Putamen (tissue), 1 donor: ENCODE data around the gene TBKBP1.
"Not testable (repeated sequence)": the region's sequence is repeated elsewhere in the genome, so short reads cannot be mapped to it uniquely, and the experiment has no call there.

Source experiments
- DNase-seq: peaks from one replicate; pipeline ENCODE4 v3.0.0-alpha.2; 2016; ENCODE audit warnings: low spot score

Gene TBKBP1

DNA sequence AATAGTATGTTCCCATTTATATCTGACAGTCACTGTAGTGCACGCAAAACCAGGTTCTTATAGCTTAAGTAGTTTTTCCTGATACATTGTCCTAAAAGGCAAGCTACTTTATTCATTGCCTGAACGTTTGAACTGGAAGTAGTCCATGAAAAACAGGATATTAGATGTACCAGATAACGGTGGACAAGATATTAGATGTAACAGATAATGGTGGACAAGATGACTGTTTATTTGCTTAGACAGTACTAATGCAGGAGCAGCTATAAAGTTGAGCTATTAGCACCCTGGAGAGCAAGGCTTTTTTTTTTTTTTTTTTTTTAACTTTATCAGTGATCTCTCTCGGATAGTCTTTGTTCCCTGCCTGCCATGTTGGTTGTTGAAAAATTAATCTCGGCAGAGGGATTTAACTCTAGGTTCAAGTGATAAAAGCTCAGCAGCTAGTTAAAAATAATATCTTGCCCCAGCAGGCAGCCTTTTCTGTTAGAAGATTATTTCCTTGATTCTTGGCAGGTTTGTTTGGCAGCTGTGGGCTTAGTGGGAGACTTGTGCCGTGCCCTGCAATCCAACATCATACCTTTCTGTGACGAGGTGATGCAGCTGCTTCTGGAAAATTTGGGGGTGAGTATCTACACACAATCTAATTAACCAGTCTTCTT lies 17.3 kb upstream of the TBKBP1 start:
- DNase-seq = no peak

DNA sequence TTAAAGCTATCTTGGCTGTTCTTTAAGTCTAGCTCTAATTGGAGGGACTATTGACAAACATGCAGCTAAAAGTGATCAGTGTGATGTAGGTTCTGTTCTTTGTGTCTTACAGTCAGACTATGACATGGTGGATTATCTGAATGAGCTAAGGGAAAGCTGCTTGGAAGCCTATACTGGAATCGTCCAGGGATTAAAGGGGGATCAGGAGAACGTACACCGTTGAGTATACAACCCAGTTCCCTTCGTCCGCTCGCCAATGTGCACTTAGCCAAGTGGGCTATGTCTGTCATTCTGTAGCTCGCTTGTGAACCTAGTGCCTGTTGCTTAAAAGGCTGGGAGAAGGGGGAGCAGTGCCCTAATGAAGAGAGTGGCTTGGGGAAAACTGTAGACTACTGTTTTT lies 15.8 kb upstream of the TBKBP1 start:
- no peak for DNase-seq

- DNase-seq = no peak
Measured at GRCh38 chr17:47682138-47682537, 11.8 kb upstream of the TBKBP1 start.

DNA sequence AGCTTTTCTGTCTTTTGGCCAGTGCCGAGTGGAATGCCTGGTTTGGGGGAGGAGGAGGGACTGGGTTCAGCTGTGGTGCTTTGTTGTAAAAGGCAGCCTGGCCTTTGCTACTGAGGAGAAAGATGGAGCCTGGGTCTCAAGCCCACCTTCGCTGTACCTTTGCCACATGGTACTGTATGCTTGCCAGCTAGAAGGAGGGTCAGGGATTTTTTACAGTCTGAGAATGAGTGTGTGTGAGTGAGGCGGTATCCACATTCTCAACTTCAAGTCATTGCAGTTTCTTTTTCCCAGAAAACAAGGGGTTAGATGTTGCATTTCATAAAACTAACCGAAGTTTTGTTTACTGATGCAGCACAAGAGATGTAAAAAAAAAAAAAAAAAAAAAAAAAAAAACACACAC lies 11.2 kb upstream of the TBKBP1 start:
- DNase-seq = not testable (repeated sequence)

- DNase-seq = no peak
Measured at GRCh38 chr17:47684025-47684424, 9.9 kb upstream of the TBKBP1 start.

DNA sequence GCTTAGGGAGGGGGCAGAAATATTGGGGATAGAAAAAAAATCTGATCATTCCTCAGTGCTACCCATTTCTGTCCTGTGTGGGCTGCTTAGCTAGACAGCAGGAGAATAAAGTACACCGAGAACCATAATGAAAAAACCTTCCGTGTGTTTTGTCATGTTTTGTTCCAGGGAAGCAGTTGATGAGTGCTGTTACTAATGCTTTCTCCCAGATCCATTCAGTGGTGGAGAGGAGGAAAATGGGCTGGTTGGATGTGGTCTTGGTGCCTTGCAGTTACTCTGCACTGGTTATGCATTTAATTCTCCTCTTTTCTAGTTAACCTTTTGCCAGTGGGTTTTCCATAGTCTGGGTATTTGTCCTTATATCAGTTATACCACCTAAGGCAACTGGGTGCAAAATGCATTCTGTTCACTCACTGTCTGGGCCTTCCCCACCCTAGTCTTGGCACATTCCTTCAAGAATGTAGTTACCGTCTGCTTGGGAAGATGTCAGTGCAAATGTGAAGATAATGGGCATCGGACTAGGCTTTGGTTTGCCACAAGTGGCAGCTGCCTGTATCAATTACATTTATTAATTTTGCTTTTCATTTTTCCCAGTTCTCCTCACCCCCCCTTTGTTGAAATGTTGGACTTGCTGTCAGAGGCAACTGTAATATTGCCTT lies 9.3 kb upstream of the TBKBP1 start:
- DNase-seq = no peak

- DNase-seq = no peak
Measured at GRCh38 chr17:47685556-47686275, 8.2 kb upstream of the TBKBP1 start.

GRCh38 chr17:47686276-47686635 lies 7.7 kb upstream of the TBKBP1 start:
- no peak for DNase-seq

DNA sequence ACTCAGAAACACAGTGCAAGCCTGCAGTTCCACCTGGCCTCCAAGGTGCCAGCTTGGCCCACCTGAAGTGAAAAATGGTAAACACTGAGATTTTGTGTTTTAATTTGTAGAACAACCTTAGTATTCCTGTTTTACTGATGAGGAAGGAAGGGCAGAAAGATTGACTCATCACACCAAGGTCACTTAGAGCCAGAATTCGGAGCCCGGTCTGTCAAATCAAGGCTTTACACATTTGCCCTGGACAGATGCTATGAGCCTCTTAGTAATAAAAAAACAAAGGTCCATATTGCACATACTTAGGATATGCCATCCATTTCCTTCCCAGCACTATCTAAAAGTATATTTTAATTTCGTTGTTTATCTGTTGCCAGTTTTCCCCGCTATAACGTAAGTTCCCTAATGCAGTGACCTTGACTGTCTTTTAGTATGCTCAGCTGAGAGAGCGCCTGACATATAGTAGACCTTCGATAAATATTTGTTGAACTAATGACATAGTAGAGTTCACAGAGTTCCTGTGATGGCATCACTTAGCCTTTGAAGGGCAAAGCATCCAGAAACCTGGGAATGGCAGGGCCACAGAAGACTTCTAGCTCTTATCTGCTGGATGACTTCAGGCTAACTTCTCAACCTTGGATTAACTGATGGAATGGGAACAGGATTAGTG lies 7.2 kb upstream of the TBKBP1 start:
- DNase-seq = no peak

DNA sequence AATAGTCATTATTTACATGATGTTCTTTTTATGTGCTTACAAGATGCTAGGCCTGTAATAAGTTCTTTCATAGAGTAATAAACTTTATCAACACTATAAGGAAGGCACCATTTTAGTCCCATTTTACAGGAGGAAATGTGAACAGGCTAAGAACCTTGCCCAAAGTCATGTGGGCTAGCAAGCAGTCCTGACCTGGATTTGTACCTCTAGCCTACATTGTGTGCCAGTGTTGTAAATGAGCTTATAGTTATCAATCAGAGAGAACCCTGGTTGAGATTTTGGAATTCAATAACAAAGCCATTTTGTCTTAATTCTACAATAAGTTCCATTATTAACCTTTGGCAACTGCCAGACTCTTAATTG lies 6.7 kb upstream of the TBKBP1 start:
- DNase-seq = no peak

GRCh38 chr17:47687748-47688147 lies 6.2 kb upstream of the TBKBP1 start:
- DNase-seq = no peak

GRCh38 chr17:47690121-47690520 lies 3.8 kb upstream of the TBKBP1 start:
- no peak for DNase-seq

GRCh38 chr17:47692137-47692894 lies 1.6 kb upstream of the TBKBP1 start:
- no peak for DNase-seq

GRCh38 chr17:47692895-47693730 lies 848 bp upstream of the TBKBP1 start:
- no peak for DNase-seq

GRCh38 chr17:47694581-47695428 lies 844 bp downstream of the TBKBP1 start:
- DNase-seq = peak; percentile 63

DNA sequence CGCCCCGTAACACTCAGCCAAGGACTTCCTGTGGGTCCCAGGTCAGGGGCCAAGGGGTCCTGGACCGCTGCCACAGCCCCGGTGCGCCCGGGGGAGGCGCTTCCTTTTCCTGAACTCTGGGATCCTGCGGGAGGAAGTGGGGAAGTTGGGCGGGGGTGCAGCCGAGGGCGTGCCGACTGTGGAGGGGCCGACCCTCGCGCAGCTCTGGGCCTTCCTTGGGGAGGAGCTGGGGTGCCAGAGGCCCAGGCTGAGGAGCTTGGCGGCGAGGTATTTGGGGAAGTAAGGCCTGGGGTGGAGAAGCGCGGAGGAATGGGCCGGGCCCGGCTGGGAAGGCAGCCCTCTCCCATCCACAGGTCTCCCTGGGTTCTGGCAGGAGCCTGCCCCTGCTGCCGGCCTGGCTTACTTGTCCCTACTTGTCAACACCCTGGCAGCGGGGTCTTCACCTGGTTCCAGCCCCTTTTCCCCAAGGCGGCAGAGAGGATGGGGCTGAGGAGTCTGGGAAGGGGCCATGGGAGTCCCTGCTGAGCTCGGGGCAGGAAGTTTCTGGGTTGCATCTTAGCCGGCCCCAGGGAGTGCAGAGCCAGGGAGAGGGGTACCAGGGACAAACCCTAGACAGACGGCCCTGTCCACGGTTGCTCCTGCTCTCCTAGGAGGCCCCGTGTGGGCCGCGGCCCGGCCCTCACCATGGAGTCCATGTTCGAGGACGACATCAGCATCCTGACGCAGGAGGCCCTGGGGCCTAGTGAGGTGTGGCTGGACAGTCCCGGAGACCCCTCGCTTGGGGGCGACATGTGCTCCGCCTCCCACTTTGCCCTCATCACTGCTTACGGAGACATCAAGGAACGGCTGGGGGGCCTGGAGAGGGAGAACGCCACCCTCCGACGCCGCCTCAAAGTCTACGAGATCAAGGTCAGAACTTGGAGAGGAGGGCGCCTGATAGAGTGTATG lies 1.7 kb downstream of the TBKBP1 start:
- DNase-seq = no peak

DNA sequence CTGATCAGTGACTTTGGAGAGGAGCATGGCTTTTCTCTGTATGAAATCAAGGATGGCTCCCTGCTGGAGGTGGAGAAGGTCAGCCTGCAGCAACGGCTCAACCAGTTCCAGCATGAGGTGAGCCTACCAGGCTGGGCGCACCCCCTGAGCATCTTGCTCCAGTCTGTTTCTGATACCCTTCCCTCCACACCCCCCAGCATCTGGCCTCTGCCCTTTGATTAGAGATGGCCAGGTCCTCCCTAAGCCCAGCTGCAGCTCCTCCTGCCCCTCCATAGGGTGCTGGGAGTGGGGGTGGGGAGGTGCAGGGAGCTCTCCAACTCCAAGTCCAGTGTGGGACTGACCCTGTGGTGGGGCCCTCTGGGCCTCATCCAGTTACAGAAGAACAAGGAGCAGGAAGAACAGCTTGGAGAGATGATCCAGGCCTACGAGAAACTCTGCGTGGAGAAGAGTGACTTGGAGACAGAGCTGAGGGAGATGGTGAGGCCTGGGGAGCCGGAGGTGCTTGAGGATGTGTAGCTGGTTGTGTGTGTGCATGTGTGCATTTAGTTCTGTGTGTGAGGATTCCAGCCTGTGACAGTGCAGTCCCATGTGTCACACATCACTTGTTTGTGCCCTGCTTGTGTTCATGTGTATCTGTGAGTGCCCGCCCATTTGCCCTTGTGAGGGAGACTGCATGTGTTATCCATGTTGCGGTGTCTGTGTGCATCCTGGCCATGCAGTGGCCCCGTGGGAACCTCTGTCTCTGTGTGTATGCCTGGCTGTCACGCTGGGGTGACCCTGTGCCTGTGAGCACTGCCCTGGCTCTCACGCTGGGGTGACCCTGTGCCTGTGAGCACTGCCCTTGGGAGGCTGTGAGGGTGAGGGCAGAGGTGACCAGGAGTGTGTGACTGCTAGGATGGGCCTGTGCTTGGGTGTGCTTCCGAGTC lies 3.0 kb downstream of the TBKBP1 start:
- no peak for DNase-seq
